Liver (tissue), 9 donors: Measurements from ENCODE around the gene SYNPR. TPM values are rescaled to one million over a fixed set of nuclear protein-coding genes. Genes with fewer than 3 reads are reported as not detected.
"Not testable (repeated sequence)": the region's sequence is repeated elsewhere in the genome, so short reads cannot be mapped to it uniquely, and the experiment has no call there.

ENCODE experiments used
- DNase-seq: peaks from one replicate; pipeline ENCODE4 v3.0.0-alpha.2; 2017; ENCODE audit warnings: low spot score
- H3K27ac ChIP-seq, 2 donors: one replicate each; pipeline ENCODE4 v1.7.0; 2013; ENCODE audit warnings: inconsistent platforms in 2 of 2, low read length in 2 of 2, control low read depth in 1 of 2, low read depth in 1 of 2, mild to moderate bottlenecking in 1 of 2
- H3K27me3 ChIP-seq, 4 donors: one replicate each; pipeline versions ENCODE4 v1.6.1 to v1.7.0; 2013; ENCODE audit warnings: low read length in 3 of 4, inconsistent platforms in 1 of 4, mild to moderate bottlenecking in 1 of 4, moderate library complexity in 1 of 4; ENCODE audit not compliant: control insufficient read depth in 4 of 4, insufficient read depth in 4 of 4
- H3K36me3 ChIP-seq, 4 donors: one replicate each; pipeline versions ENCODE4 v1.6.1 to v1.7.0; 2013; ENCODE audit warnings: low read length in 3 of 4, mild to moderate bottlenecking in 3 of 4, low read depth in 1 of 4, moderate library complexity in 1 of 4; ENCODE audit not compliant: control insufficient read depth in 4 of 4, insufficient read depth in 3 of 4
- H3K4me1 ChIP-seq, 4 donors: one replicate each; pipeline versions ENCODE4 v1.6.1 to v1.7.0; 2013; ENCODE audit warnings: low read length in 3 of 4, mild to moderate bottlenecking in 3 of 4, moderate library complexity in 1 of 4; ENCODE audit not compliant: control insufficient read depth in 4 of 4, insufficient read depth in 4 of 4
- H3K4me3 ChIP-seq, 3 donors: one replicate each; pipeline versions ENCODE4 v1.6.1 to v1.7.0; 2013; ENCODE audit warnings: low read length in 3 of 3, control low read depth in 1 of 3, low read depth in 1 of 3, mild to moderate bottlenecking in 1 of 3
- H3K9ac ChIP-seq, 2 donors: one replicate each; pipeline ENCODE4 v1.7.0; 2013; ENCODE audit warnings: low read length in 2 of 2, mild to moderate bottlenecking in 2 of 2, moderate library complexity in 2 of 2, control low read depth in 1 of 2, low read depth in 1 of 2
- H3K9me3 ChIP-seq, 4 donors: one replicate each; pipeline versions ENCODE4 v1.6.1 to v1.7.0; 2013; ENCODE audit warnings: low read length in 3 of 4; ENCODE audit not compliant: control insufficient read depth in 4 of 4
- ATF3 ChIP-seq: IDR thresholded peaks from 2 replicates; pipeline ENCODE4 v1.6.1; 2016; ENCODE audit warnings: antibody characterized with exemption
- EGR1 ChIP-seq, 2 donors: IDR thresholded peaks; 2 replicates each; pipeline ENCODE4 v1.6.1; 2016 to 2018; ENCODE audit warnings: antibody characterized with exemption in 2 of 2, low read depth in 2 of 2
- FOXA1 ChIP-seq: IDR thresholded peaks from 2 replicates; pipeline ENCODE4 v1.6.1; 2016; ENCODE audit warnings: antibody characterized with exemption
- FOXA2 ChIP-seq: IDR thresholded peaks from 2 replicates; pipeline ENCODE4 v1.6.1; 2016; ENCODE audit warnings: antibody characterized with exemption
- GABPA ChIP-seq, 2 donors: IDR thresholded peaks in 1 of 2; conservative IDR thresholded peaks in 1 of 2; 2 replicates each; pipeline ENCODE4 v1.6.1; 2016; ENCODE audit warnings: antibody characterized with exemption in 2 of 2, mild to moderate bottlenecking in 1 of 2, moderate library complexity in 1 of 2
- HNF4A ChIP-seq, 2 donors: conservative IDR thresholded peaks; 2 replicates each; pipeline ENCODE4 v1.6.1; 2016; ENCODE audit warnings: antibody characterized with exemption in 2 of 2, mild to moderate bottlenecking in 2 of 2
- NR2F2 ChIP-seq: IDR thresholded peaks from 2 replicates; pipeline ENCODE4 v1.6.1; 2016; ENCODE audit warnings: antibody characterized with exemption
- REST ChIP-seq: IDR thresholded peaks from 2 replicates; pipeline ENCODE4 v1.6.1; 2016; ENCODE audit warnings: antibody characterized with exemption, mild to moderate bottlenecking
- SP1 ChIP-seq: IDR thresholded peaks from 2 replicates; pipeline ENCODE4 v1.6.1; 2018; ENCODE audit warnings: antibody characterized with exemption, mild to moderate bottlenecking
- ZBTB33 ChIP-seq: IDR thresholded peaks from 2 replicates; pipeline ENCODE4 v1.6.1; 2016; ENCODE audit warnings: antibody characterized with exemption
- WGBS: extraction: QIAGEN DNeasy Blood & Tissue Kit; methylation state at CpG from one replicate; pipeline ENCODE4 v1.1.7; 2013; 5-methylcytosine and 5-hydroxymethylcytosine counted together
- polyA plus RNA-seq, 2 donors: library from polyadenylated mRNA; stranded (reverse) in 1 of 2; unstranded in 1 of 2; fragments of 200-250 nt in 1 of 2; fragments of >200 nt in 1 of 2; fragmentation: Nextera tagmentation in 1 of 2; extraction: Ambion mirVana in 1 of 2; gene quantifications; one replicate each; pipeline versions ENCODE4 v1.2.1 to v1.2.3, GENCODE V29; 2013 to 2015
- total RNA-seq, 2 donors: library from RNA; depleted of rRNA; stranded (reverse); fragments of >200 nt; gene quantifications; one replicate each; pipeline ENCODE4 v1.2.3, GENCODE V29; 2014
- donor health status: healthy.
- donor health status: healthy.
- donor health status: healthy.
- donor health status: healthy.
- donor health status: healthy.

SYNPR gene
- total and polyA plus RNA-seq, 4 donors = not detected

- H3K9me3 ChIP-seq = peaks cover 0 to 6% (median 5%) of the 10 kb centered on the region in 4 donors
- 61% methylated on average over 5 of the region's 5 CpGs for WGBS
- no peak overlapping the region for H3K4me3 ChIP-seq
- peaks cover 0 to 2% (median 0%) of the 10 kb centered on the region in 4 donors for H3K27me3 ChIP-seq
- H3K27ac ChIP-seq = no peak overlapping the region
- H3K36me3 ChIP-seq = no peaks in the 10 kb centered on the region
- DNase-seq = no peak
- H3K9ac ChIP-seq = no peak overlapping the region
- H3K4me1 ChIP-seq = no peaks in the 10 kb centered on the region
- TF ChIP-seq NR2F2 (no peak), SP1 (no peak), FOXA2 (no peak), FOXA1 (no peak)
These were observed 366.2 kb downstream of the SYNPR start for GRCh38 chr3:63644212-63644797.

GRCh38 chr3:63644928-63645781 lies 367.0 kb downstream of the SYNPR start:
- H3K4me3 ChIP-seq = not testable (repeated sequence)

GRCh38 chr3:63652066-63652725 lies 374.1 kb downstream of the SYNPR start, which contains the start of gene SNTN:
Gene SNTN (plus strand): TSS chr3:63652675. CDS start chr3:63652688, 13 bp downstream.
- Histone ChIP-seq H3K27ac (no peak within 1 kb of the TSS), H3K4me1 (no peaks in the 10 kb centered on the region), H3K9me3 (no peaks in the 10 kb centered on the region), H3K36me3 (no peaks in the 10 kb centered on the region), H3K4me3 (no peak within 1 kb of the TSS), H3K9ac (no peak within 1 kb of the TSS), H3K27me3 (no peaks in the 10 kb centered on the region)
- TF ChIP-seq NR2F2 (no peak), ZBTB33 (no peak), SP1 (no peak), FOXA2 (no peak), ATF3 (no peak), HNF4A (conservative IDR thresholded peaks at IDR 0.05) (no peak), REST (no peak), GABPA (IDR thresholded peaks at IDR 0.05 in 1 of 2, conservative IDR thresholded peaks at IDR 0.05 in 1 of 2) (no peak), EGR1 (IDR thresholded peaks at IDR 0.05; ENCODE audit: low read depth in 2 of 2) (no peak), FOXA1 (no peak)
- WGBS = 62% methylated on average over 5 of the region's 5 CpGs
- no peak for DNase-seq

More at GRCh38 chr3:63644928-63645781, 367.0 kb downstream of the SYNPR start:
- DNase-seq, H3K9me3 ChIP-seq, H3K4me1 ChIP-seq, H3K9ac ChIP-seq, H3K27ac ChIP-seq, H3K36me3 ChIP-seq, H3K27me3 ChIP-seq: not testable (repeated sequence)
- WGBS = 49% methylated on average over 25 of the region's 25 CpGs
